ENCODE measurements around the gene LMX1B. TPM values are rescaled to one million over a fixed set of nuclear protein-coding genes. Genes with fewer than 3 reads are reported as not detected.
A peak's percentile ranks its signal among the peaks of the same experiment; 100 is the strongest.
"Not testable (repeated sequence)": the region's sequence is repeated elsewhere in the genome, so short reads cannot be mapped to it uniquely, and the experiment has no call there.

Gene LMX1B
- total RNA-seq, 1 experiment from 2014 or later, result 12.4 TPM

- no peak for DNase-seq (ENCODE audit: low spot score)
- no peak overlapping the region for H3K27ac Mint-ChIP-seq
- no peak overlapping the region for H3K4me3 Mint-ChIP-seq
- H3K36me3 Mint-ChIP-seq, result no peaks in the 10 kb centered on the region
- peaks cover 20% of the 10 kb centered on the region for H3K4me1 Mint-ChIP-seq
- peaks cover 21% of the 10 kb centered on the region for H3K27me3 Mint-ChIP-seq (ENCODE audit: low read depth)
- CTCF ChIA-PET, result interaction anchor here (0.9 to 2.2 kb wide), 3 partner anchors 9 to 57 kb away, joined by 3 to 20 read pairs (median 4); no protein-coding TSS in a partner anchor
- POLR2A ChIA-PET, result no interaction called here
- TF ChIP-seq NFE2L1 (CRISPR knock-in tag; IDR thresholded peaks at IDR 0.05) (no peak), ETV6 (CRISPR knock-in tag; IDR thresholded peaks at IDR 0.05) (no peak), KAT7 (CRISPR knock-in tag; IDR thresholded peaks at IDR 0.05; ENCODE audit: borderline replicate concordance) (no peak), ZNF671 (CRISPR knock-in tag; IDR thresholded peaks at IDR 0.05) (no peak), ZBTB43 (CRISPR knock-in tag; IDR thresholded peaks at IDR 0.05) (no peak), ATF1 (CRISPR knock-in tag; IDR thresholded peaks at IDR 0.05) (no peak), SOX15 (CRISPR knock-in tag; IDR thresholded peaks at IDR 0.05) (no peak), NR1H2 (CRISPR knock-in tag; IDR thresholded peaks at IDR 0.05) (no peak), ZNF121 (CRISPR knock-in tag; IDR thresholded peaks at IDR 0.05) (no peak), ZNF423 (CRISPR knock-in tag; IDR thresholded peaks at IDR 0.05) (no peak), MXD4 (CRISPR knock-in tag; IDR thresholded peaks at IDR 0.05; ENCODE audit: borderline replicate concordance) (no peak), JAZF1 (CRISPR knock-in tag; IDR thresholded peaks at IDR 0.05) (no peak), EMX1 (CRISPR knock-in tag; IDR thresholded peaks at IDR 0.05) (no peak), FOXK1 (CRISPR knock-in tag; IDR thresholded peaks at IDR 0.05) (no peak), SP1 (CRISPR knock-in tag; conservative IDR thresholded peaks at IDR 0.05) (no peak), RORB (CRISPR knock-in tag; IDR thresholded peaks at IDR 0.05) (no peak)
- no peak for ATAC-seq
- no peaks in the 10 kb centered on the region for H3K9me3 Mint-ChIP-seq
Observed at GRCh38 chr9:126715382-126715781, 101.7 kb downstream of the LMX1B start.

- H3K9me3 Mint-ChIP-seq, CTCF ChIA-PET: not testable (repeated sequence)
- H3K27me3 Mint-ChIP-seq (ENCODE audit: low read depth), result peaks cover 23% of the 10 kb centered on the region
Observed at GRCh38 chr9:126717441-126717840, 103.7 kb downstream of the LMX1B start.

GRCh38 chr9:126719618-126720031 is 105.9 kb downstream of the LMX1B start:
- TF ChIP-seq ZNF423 (CRISPR knock-in tag; IDR thresholded peaks at IDR 0.05) (peak; percentile 17; the same call in 1 of the 2 replicates), EMX1 (CRISPR knock-in tag; IDR thresholded peaks at IDR 0.05) (no peak)
- peaks cover 37% of the 10 kb centered on the region for H3K4me1 Mint-ChIP-seq
- peak; percentile 88 for DNase-seq (ENCODE audit: low spot score)
- no peaks in the 10 kb centered on the region for H3K36me3 Mint-ChIP-seq
- H3K9me3 Mint-ChIP-seq, result no peaks in the 10 kb centered on the region
- no peak overlapping the region for H3K4me3 Mint-ChIP-seq
- ChIA-PET CTCF (interaction anchor here (0.8 to 4.0 kb wide), 8 partner anchors 14 to 220 kb away, joined by 3 to 60 read pairs (median 8); no protein-coding TSS in a partner anchor), POLR2A (no interaction called here)
- peak overlapping the region; percentile 87 for H3K27ac Mint-ChIP-seq
- ATAC-seq, result peak; percentile 71
- H3K27me3 Mint-ChIP-seq (ENCODE audit: low read depth), result peaks cover 40% of the 10 kb centered on the region

More at GRCh38 chr9:126717441-126717840, 103.7 kb downstream of the LMX1B start:
- H3K4me3 Mint-ChIP-seq; DNase-seq (ENCODE audit: low spot score); H3K27ac Mint-ChIP-seq; H3K36me3 Mint-ChIP-seq; ATAC-seq; POLR2A ChIA-PET: not testable (repeated sequence)
- peaks cover 31% of the 10 kb centered on the region for H3K4me1 Mint-ChIP-seq

- peak; percentile 2; the same call in 1 of the 2 replicates for ATAC-seq
- Mint-ChIP-seq H3K27ac (peak overlapping the region; percentile 87), H3K9me3 (no peaks in the 10 kb centered on the region), H3K4me1 (peaks cover 37% of the 10 kb centered on the region), H3K27me3 (ENCODE audit: low read depth) (peaks cover 40% of the 10 kb centered on the region), H3K4me3 (no peak overlapping the region), H3K36me3 (no peaks in the 10 kb centered on the region)
- no peak for DNase-seq (ENCODE audit: low spot score)
- CTCF ChIA-PET, result interaction anchor here (0.8 to 4.0 kb wide), 9 partner anchors 14 to 220 kb away, joined by 3 to 60 read pairs (median 6); no protein-coding TSS in a partner anchor
- TF ChIP-seq ZNF263 (CRISPR knock-in tag; IDR thresholded peaks at IDR 0.05; ENCODE audit: low read depth) (peak; percentile 47; the same call in 1 of the 2 replicates), E2F4 (CRISPR knock-in tag; IDR thresholded peaks at IDR 0.05; ENCODE audit: borderline replicate concordance, low read depth) (no peak), MYBL2 (CRISPR knock-in tag; IDR thresholded peaks at IDR 0.05) (no peak)
- POLR2A ChIA-PET, result interaction anchor here (0.6 kb wide), 1 partner anchor 42 kb away, joined by 7 read pairs; no protein-coding TSS in a partner anchor
Observed at GRCh38 chr9:126720036-126720435, 106.3 kb downstream of the LMX1B start.

Data from WTC11 (cell line).